ENCODE measurements around the gene IFRD2. TPM values are rescaled to one million over a fixed set of nuclear protein-coding genes. Genes with fewer than 3 reads are reported as not detected.
A peak's percentile ranks its signal among the peaks of the same experiment; 100 is the strongest.
"Not testable (repeated sequence)": the region's sequence is repeated elsewhere in the genome, so short reads cannot be mapped to it uniquely, and the experiment has no call there.

IFRD2 gene
- total RNA-seq, 2 experiments from 2014 or later: 100 to 125 TPM

GRCh38 chr3:50266017-50266416, 26.2 kb downstream of the IFRD2 start:
- no peak overlapping the region for H3K27ac Mint-ChIP-seq

GRCh38 chr3:50265571-50265970, 26.7 kb downstream of the IFRD2 start:
- Mint-ChIP-seq H3K4me1 (no peaks in the 10 kb centered on the region), H3K9me3 (ENCODE audit: low read depth) (no peaks in the 10 kb centered on the region), H3K27me3 (peaks cover 8% of the 10 kb centered on the region), H3K4me3 (no peak overlapping the region), H3K36me3 (ENCODE audit: low read depth) (no peaks in the 10 kb centered on the region), H3K27ac (no peak overlapping the region)
- ChIA-PET POLR2A (no interaction called here), CTCF (interaction anchor here (0.6 to 2.7 kb wide), 3 partner anchors 18 to 87 kb away, joined by 5 to 8 read pairs (median 7); no protein-coding TSS in a partner anchor)
- ATAC-seq (no peak), DNase-seq (no peak)
- intact Hi-C loops (cut with DNase I, micrococcal nuclease): no loop called here

More at GRCh38 chr3:50266017-50266416, 26.2 kb downstream of the IFRD2 start:
- Mint-ChIP-seq H3K36me3 (ENCODE audit: low read depth) (no peaks in the 10 kb centered on the region), H3K9me3 (ENCODE audit: low read depth) (no peaks in the 10 kb centered on the region), H3K4me3 (no peak overlapping the region), H3K27me3 (peaks cover 8% of the 10 kb centered on the region), H3K4me1 (no peaks in the 10 kb centered on the region)
- intact Hi-C loops (cut with DNase I, micrococcal nuclease): no loop called here
- POLR2A ChIA-PET: no interaction called here
- CTCF ChIA-PET: interaction anchor here (0.6 to 2.7 kb wide), 3 partner anchors 19 to 86 kb away, joined by 5 to 8 read pairs (median 7); no protein-coding TSS in a partner anchor
- no peak for DNase-seq
- ATAC-seq: no peak

- ChIA-PET POLR2A (no interaction called here), CTCF (interaction anchor here (1.1 to 2.3 kb wide), 2 partner anchors 18 to 70 kb away, joined by 3 to 10 read pairs; no protein-coding TSS in a partner anchor)
- Mint-ChIP-seq H3K4me1 (no peaks in the 10 kb centered on the region), H3K36me3 (ENCODE audit: low read depth) (no peaks in the 10 kb centered on the region), H3K9me3 (ENCODE audit: low read depth) (no peaks in the 10 kb centered on the region), H3K27ac (no peak overlapping the region), H3K4me3 (no peak overlapping the region), H3K27me3 (peaks cover 8% of the 10 kb centered on the region)
- DNase-seq (no peak), ATAC-seq (no peak)
- intact Hi-C loops (cut with DNase I, micrococcal nuclease): no loop called here
These were observed 27.2 kb downstream of the IFRD2 start for GRCh38 chr3:50264964-50265485.

- peaks cover 4% of the 10 kb centered on the region for H3K4me1 Mint-ChIP-seq
These were observed 27.8 kb downstream of the IFRD2 start for GRCh38 chr3:50264383-50264963.

GRCh38 chr3:50263478-50264382, 28.5 kb downstream of the IFRD2 start:
- ChIA-PET POLR2A (no interaction called here), CTCF (interaction anchor here (0.6 to 2.3 kb wide), 11 partner anchors 8 to 533 kb away, joined by 3 to 10 read pairs (median 3); partner anchors contain the start of gene GNAI2)
- DNase-seq: no peak
- H3K4me1 Mint-ChIP-seq: peaks cover 4% of the 10 kb centered on the region
- H3K36me3 Mint-ChIP-seq (ENCODE audit: low read depth): peaks cover 3% of the 10 kb centered on the region
- no peaks in the 10 kb centered on the region for H3K9me3 Mint-ChIP-seq (ENCODE audit: low read depth)
- no peak overlapping the region for H3K27ac Mint-ChIP-seq
- no peak overlapping the region for H3K4me3 Mint-ChIP-seq
- ATAC-seq: no peak
- intact Hi-C loops (cut with DNase I, micrococcal nuclease): no loop called here
- peaks cover 8% of the 10 kb centered on the region for H3K27me3 Mint-ChIP-seq

More at GRCh38 chr3:50264383-50264963, 27.8 kb downstream of the IFRD2 start:
- no peaks in the 10 kb centered on the region for H3K36me3 Mint-ChIP-seq (ENCODE audit: low read depth)
- H3K27ac Mint-ChIP-seq: no peak overlapping the region
- POLR2A ChIA-PET: no interaction called here
- H3K4me3 Mint-ChIP-seq: no peak overlapping the region
- no peaks in the 10 kb centered on the region for H3K9me3 Mint-ChIP-seq (ENCODE audit: low read depth)
- ATAC-seq: no peak
- H3K27me3 Mint-ChIP-seq: peaks cover 8% of the 10 kb centered on the region
- CTCF ChIA-PET: interaction anchor here (0.6 to 2.3 kb wide), 7 partner anchors 9 to 534 kb away, joined by 3 to 10 read pairs (median 3); no protein-coding TSS in a partner anchor
- intact Hi-C loops (cut with DNase I, micrococcal nuclease): no loop called here
- DNase-seq: no peak

- Mint-ChIP-seq H3K36me3 (ENCODE audit: low read depth) (peaks cover 8% of the 10 kb centered on the region), H3K27ac (no peak overlapping the region), H3K4me3 (no peak overlapping the region), H3K4me1 (peaks cover 4% of the 10 kb centered on the region), H3K27me3 (peaks cover 3% of the 10 kb centered on the region), H3K9me3 (ENCODE audit: low read depth) (no peaks in the 10 kb centered on the region)
- ChIA-PET CTCF (interaction anchor here (0.6 to 2.3 kb wide), 7 partner anchors 9 to 288 kb away, joined by 3 to 10 read pairs (median 3); partner anchors contain the start of gene GNAI2), POLR2A (no interaction called here)
- ATAC-seq (no peak), DNase-seq (no peak)
- intact Hi-C loops (cut with DNase I, micrococcal nuclease): no loop called here
These were observed 29.5 kb downstream of the IFRD2 start for GRCh38 chr3:50262778-50263177.

- H3K4me1 Mint-ChIP-seq; H3K9me3 Mint-ChIP-seq (ENCODE audit: low read depth); POLR2A ChIA-PET; H3K27me3 Mint-ChIP-seq; H3K27ac Mint-ChIP-seq; H3K4me3 Mint-ChIP-seq; ATAC-seq; DNase-seq; intact Hi-C loops (cut with DNase I, micrococcal nuclease): not testable (repeated sequence)
- H3K36me3 Mint-ChIP-seq (ENCODE audit: low read depth): peaks cover 11% of the 10 kb centered on the region
- CTCF ChIA-PET: interaction anchor here (0.6 to 1.4 kb wide), 2 partner anchors 11 to 67 kb away, joined by 3 to 5 read pairs; no protein-coding TSS in a partner anchor
These were observed 30.0 kb downstream of the IFRD2 start for GRCh38 chr3:50262200-50262599.

GRCh38 chr3:50261505-50261904, 30.7 kb downstream of the IFRD2 start:
- DNase-seq (no peak), ATAC-seq (no peak)
- H3K9me3 Mint-ChIP-seq (ENCODE audit: low read depth): no peaks in the 10 kb centered on the region
- H3K4me1 Mint-ChIP-seq: peaks cover 4% of the 10 kb centered on the region
- intact Hi-C loops (cut with DNase I, micrococcal nuclease): no loop called here
- H3K4me3 Mint-ChIP-seq: no peak overlapping the region
- no peak overlapping the region for H3K27ac Mint-ChIP-seq
- H3K36me3 Mint-ChIP-seq (ENCODE audit: low read depth): peaks cover 16% of the 10 kb centered on the region
- ChIA-PET POLR2A (interaction anchor here (0.6 kb wide), 1 partner anchor 17 kb away, joined by 4 read pairs; no protein-coding TSS in a partner anchor), CTCF (interaction anchor here (0.7 to 7.0 kb wide), 6 partner anchors 10 to 57 kb away, joined by 3 to 44 read pairs (median 4); no protein-coding TSS in a partner anchor)
- peaks cover 2% of the 10 kb centered on the region for H3K27me3 Mint-ChIP-seq

- DNase-seq: no peak
- Mint-ChIP-seq H3K4me1 (peaks cover 4% of the 10 kb centered on the region), H3K9me3 (ENCODE audit: low read depth) (no peaks in the 10 kb centered on the region), H3K36me3 (ENCODE audit: low read depth) (peaks cover 18% of the 10 kb centered on the region), H3K27ac (no peak overlapping the region), H3K4me3 (peak overlapping the region; percentile 61), H3K27me3 (peaks cover 2% of the 10 kb centered on the region)
- intact Hi-C loops (cut with DNase I, micrococcal nuclease): loop anchor here (1.0 kb wide), 6 partner anchors 12 to 67 kb away; partner anchors contain the start of gene IFRD2 (in 1 of the 2)
- CTCF ChIA-PET: interaction anchor here (0.7 to 7.0 kb wide), 9 partner anchors 9 to 492 kb away, joined by 3 to 44 read pairs (median 3); partner anchors contain the start of gene HEMK1
- POLR2A ChIA-PET: interaction anchor here (0.6 kb wide), 1 partner anchor 17 kb away, joined by 4 read pairs; no protein-coding TSS in a partner anchor
- no peak for ATAC-seq
These were observed 31.2 kb downstream of the IFRD2 start for GRCh38 chr3:50260942-50261441.

GRCh38 chr3:50260027-50260941, 31.9 kb downstream of the IFRD2 start:
- Mint-ChIP-seq H3K27me3 (no peaks in the 10 kb centered on the region), H3K4me3 (peak overlapping the region; percentile 61), H3K4me1 (peaks cover 4% of the 10 kb centered on the region), H3K9me3 (ENCODE audit: low read depth) (no peaks in the 10 kb centered on the region), H3K36me3 (ENCODE audit: low read depth) (peaks cover 18% of the 10 kb centered on the region), H3K27ac (peak overlapping the region; percentile 65)
- intact Hi-C loops (cut with DNase I, micrococcal nuclease): loop anchor here (1.0 kb wide), 6 partner anchors 13 to 66 kb away; partner anchors contain the start of gene IFRD2 (in 1 of the 2)
- CTCF ChIA-PET: interaction anchor here (0.8 to 7.0 kb wide), 15 partner anchors 10 to 491 kb away, joined by 3 to 44 read pairs (median 4); partner anchors contain the start of genes GNAI2, HEMK1 and IFRD2
- POLR2A ChIA-PET: interaction anchor here (0.9 kb wide), 1 partner anchor 25 kb away, joined by 3 read pairs; the partner anchor contains the start of gene GNAI2
- DNase-seq: peak; percentile 94
- ATAC-seq: peak; percentile 91

Measured in activated CD4-positive, alpha-beta T cell treated with anti-CD3 and anti-CD28 coated beads for 36 hours (primary cell).